ENCODE data around the gene SAP30BP. TPM values are rescaled to one million over a fixed set of nuclear protein-coding genes. Genes with fewer than 3 reads are reported as not detected.

The SAP30BP gene
- total and polyA plus RNA-seq, 10 of the 15 experiments (the other 5 are each of a cell fraction or from before 2014, with no cell fraction given): 57.9 to 166 (median 94.5) TPM

DNA sequence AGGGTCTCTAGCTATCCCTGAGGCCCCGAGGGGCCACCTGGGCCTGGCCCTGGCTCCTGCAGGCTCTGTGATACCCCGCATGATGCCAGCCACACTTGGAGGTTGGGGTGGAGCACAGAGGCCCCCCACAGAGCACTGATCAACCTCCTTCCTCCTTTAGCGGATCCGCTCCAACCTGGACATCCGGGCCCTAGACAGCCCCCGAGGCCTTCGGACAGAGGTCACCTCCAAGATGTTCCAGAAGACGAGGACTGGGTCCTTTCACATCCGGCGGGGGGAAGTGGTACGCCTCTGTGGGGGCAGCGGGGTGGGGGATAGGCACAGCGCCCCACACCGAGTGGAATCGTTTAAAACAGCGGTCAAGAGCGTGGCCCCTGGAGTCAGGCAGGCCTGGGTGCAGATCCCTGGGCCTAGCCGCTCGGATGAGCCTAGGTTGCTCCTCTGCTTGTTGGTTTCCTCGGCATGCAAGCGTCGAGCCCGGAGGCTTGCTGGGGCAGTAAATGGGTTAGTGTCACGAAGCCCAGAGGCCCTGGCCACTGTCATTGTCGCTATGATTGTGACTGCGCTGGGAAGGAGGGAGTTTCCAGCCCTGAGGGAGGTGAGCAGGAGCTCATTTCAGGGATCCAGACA, 64.1 kb downstream of the SAP30BP start (continued):
- TF ChIP-seq, protein P1, sequence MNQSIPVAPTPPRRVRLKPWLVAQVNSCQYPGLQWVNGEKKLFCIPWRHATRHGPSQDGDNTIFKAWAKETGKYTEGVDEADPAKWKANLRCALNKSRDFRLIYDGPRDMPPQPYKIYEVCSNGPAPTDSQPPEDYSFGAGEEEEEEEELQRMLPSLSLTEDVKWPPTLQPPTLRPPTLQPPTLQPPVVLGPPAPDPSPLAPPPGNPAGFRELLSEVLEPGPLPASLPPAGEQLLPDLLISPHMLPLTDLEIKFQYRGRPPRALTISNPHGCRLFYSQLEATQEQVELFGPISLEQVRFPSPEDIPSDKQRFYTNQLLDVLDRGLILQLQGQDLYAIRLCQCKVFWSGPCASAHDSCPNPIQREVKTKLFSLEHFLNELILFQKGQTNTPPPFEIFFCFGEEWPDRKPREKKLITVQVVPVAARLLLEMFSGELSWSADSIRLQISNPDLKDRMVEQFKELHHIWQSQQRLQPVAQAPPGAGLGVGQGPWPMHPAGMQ (IDR thresholded peaks at IDR 0.05; ENCODE audit: borderline replicate concordance): no peak
- no peak for TF ChIP-seq SMAD5 (IDR thresholded peaks at IDR 0.05; ENCODE audit: low read depth)

DNA sequence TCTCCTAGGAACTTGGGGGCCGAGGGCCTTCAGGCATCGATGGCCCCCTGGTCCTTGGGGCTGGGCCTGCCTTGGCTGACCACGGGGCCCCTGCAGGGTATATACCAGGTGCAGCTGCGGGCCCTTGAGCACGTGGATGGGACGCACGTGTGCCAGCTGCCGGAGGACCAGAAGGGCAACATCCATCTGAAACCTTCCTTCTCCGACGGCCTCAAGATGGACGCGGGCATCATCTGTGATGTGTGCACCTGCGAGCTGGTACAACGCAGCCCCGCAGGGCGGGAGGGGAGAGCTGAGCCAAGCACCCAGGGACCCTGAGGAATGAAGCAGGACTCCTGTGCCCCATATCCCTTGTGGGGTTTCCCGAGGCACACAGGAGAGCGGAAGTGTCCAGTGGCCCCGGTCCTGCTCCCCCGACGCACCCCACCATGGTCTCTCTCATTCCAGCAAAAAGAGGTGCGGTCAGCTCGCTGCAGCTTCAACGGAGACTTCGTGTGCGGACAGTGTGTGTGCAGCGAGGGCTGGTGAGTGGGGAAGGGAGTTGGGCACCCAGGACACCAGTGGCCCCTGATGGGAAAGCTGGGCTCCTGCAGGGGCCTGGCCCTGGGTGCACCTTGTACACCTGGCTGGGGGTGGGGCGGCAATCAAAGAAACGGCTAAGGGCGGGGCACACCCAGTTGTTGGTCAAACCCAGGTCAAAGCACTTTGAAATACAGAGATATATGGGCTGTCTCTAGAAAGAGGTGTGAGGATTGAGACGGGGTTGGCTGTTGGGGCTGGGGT, 64.8 kb downstream of the SAP30BP start:
- in situ Hi-C loops (cut with MboI): no loop called here
- H3K27me3 ChIP-seq (replicated peaks in 1 of 2; ENCODE audit: control insufficient read depth in 2 of 2, insufficient read depth in 2 of 2, low read length in 1 of 2): no peaks in the 10 kb centered on the region
- POLR2A ChIA-PET: no interaction called here
- CTCF ChIA-PET: interaction anchor here (0.6 to 2.7 kb wide), 5 partner anchors 16 to 141 kb away, joined by 3 to 10 read pairs (median 4); no protein-coding TSS in a partner anchor
- SMC1A ChIA-PET (ENCODE audit: uncharacterized antibody, unreplicated experiment): no interaction called here
- DNase-seq (ENCODE audit: low read depth, low spot score) (no peak), FAIRE-seq (no peak), ATAC-seq (no peak)
- 66% methylated on average over 31 of the region's 31 CpGs for WGBS (ENCODE audit: insufficient coverage, insufficient replicate concordance, low lambda C conversion rate, missing lambda C conversion rate)
- intact Hi-C loops (cut with micrococcal nuclease; ENCODE audit: unreplicated experiment): no loop called here
- H3K4me3 ChIP-seq: no peak overlapping the region
- BruUV-seq (replicated peaks): no TSS peak
- no peak overlapping the region for H3K27ac ChIP-seq (ENCODE audit: control insufficient read depth, insufficient read depth)
- no peak overlapping the region for H3K4me2 ChIP-seq (ENCODE audit: control insufficient read depth, insufficient read depth)
- no peaks in the 10 kb centered on the region; the same call in 2 of the 3 replicates for H3K9me3 ChIP-seq (replicated peaks; ENCODE audit: control insufficient read depth, insufficient read depth, low read length)
- H3K36me3 ChIP-seq (ENCODE audit: control insufficient read depth in 2 of 2, insufficient read depth in 2 of 2, low read length in 1 of 2): no peaks in the 10 kb centered on the region
- H3K4me1 ChIP-seq (ENCODE audit: control insufficient read depth, insufficient read depth, low read length): 0 out of 2 replicates have a peak, but pooled peaks cover 3% of the 10 kb centered on the region
- no peaks in the 10 kb centered on the region for H4K20me1 ChIP-seq (ENCODE audit: control insufficient read depth, insufficient read depth)
- no peaks in the 10 kb centered on the region for H3K79me2 ChIP-seq (ENCODE audit: control insufficient read depth, insufficient read depth, low read length)
- no peak overlapping the region for H2AFZ ChIP-seq (ENCODE audit: control insufficient read depth, low read depth, low read length)
- H3K9ac ChIP-seq (ENCODE audit: control insufficient read depth, insufficient read depth, low read length): no peak overlapping the region
- RAD21 ChIA-PET (ENCODE audit: unreplicated experiment): interaction anchor here (1.4 kb wide), 1 partner anchor 99 kb away, joined by 4 read pairs; the partner anchor contains the start of gene SMIM5
- no peak for TF ChIP-seq FOS (IDR thresholded peaks at IDR 0.05; ENCODE audit: borderline replicate concordance, extremely low read depth, insufficient read length)
- no peak for TF ChIP-seq SP1 (IDR thresholded peaks at IDR 0.05; ENCODE audit: low read depth, low read length)
- TF ChIP-seq TCF3 (IDR thresholded peaks at IDR 0.05; ENCODE audit: borderline replicate concordance, insufficient read depth, low read depth, low read length): no peak
- no peak for TF ChIP-seq SUPT20H (IDR thresholded peaks at IDR 0.05; ENCODE audit: borderline replicate concordance, control insufficient read depth, low read depth, low read length)
- TF ChIP-seq, protein P1 (IDR thresholded peaks at IDR 0.05; ENCODE audit: borderline replicate concordance): no peak
- no peak for TF ChIP-seq GABPA (IDR thresholded peaks at IDR 0.05; ENCODE audit: low read depth)
- TF ChIP-seq STAT1 (conservative IDR thresholded peaks at IDR 0.05): no peak
- no peak for TF ChIP-seq LARP7 (IDR thresholded peaks at IDR 0.05)
- TF ChIP-seq ESRRA (IDR thresholded peaks at IDR 0.05; ENCODE audit: low read length): no peak
- TF ChIP-seq, protein P2, sequence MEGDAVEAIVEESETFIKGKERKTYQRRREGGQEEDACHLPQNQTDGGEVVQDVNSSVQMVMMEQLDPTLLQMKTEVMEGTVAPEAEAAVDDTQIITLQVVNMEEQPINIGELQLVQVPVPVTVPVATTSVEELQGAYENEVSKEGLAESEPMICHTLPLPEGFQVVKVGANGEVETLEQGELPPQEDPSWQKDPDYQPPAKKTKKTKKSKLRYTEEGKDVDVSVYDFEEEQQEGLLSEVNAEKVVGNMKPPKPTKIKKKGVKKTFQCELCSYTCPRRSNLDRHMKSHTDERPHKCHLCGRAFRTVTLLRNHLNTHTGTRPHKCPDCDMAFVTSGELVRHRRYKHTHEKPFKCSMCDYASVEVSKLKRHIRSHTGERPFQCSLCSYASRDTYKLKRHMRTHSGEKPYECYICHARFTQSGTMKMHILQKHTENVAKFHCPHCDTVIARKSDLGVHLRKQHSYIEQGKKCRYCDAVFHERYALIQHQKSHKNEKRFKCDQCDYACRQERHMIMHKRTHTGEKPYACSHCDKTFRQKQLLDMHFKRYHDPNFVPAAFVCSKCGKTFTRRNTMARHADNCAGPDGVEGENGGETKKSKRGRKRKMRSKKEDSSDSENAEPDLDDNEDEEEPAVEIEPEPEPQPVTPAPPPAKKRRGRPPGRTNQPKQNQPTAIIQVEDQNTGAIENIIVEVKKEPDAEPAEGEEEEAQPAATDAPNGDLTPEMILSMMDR (IDR thresholded peaks at IDR 0.05 in 2 of 3, conservative IDR thresholded peaks at IDR 0.05 in 1 of 3; ENCODE audit: control insufficient read depth in 2 of 3, extremely low read depth in 1 of 3, insufficient read depth in 1 of 3, low read depth in 3 of 3, low read length in 3 of 3): no peak
- TF ChIP-seq WRNIP1 (IDR thresholded peaks at IDR 0.05; ENCODE audit: borderline replicate concordance, low read depth, low read length): no peak
- no peak for TF ChIP-seq MEF2A (IDR thresholded peaks at IDR 0.05; ENCODE audit: insufficient read depth, low read depth, low read length)
- TF ChIP-seq HDAC2 (IDR thresholded peaks at IDR 0.05): no peak
- no peak for TF ChIP-seq RBBP5 (conservative IDR thresholded peaks at IDR 0.05)
- TF ChIP-seq ZBED1 (IDR thresholded peaks at IDR 0.05; ENCODE audit: borderline replicate concordance): no peak
